ENCODE results near the gene ATP11A. TPM values are rescaled to one million over a fixed set of nuclear protein-coding genes. Genes with fewer than 3 reads are reported as not detected.

ATP11A gene
- total RNA-seq, 1 experiment from 2014 or later: 232 TPM

GRCh38 chr13:112655913-112656312, 33.9 kb upstream of the ATP11A start:
- peaks cover 6% of the 10 kb centered on the region for H3K4me1 Mint-ChIP-seq (ENCODE audit: low read depth, unreplicated experiment)
- ChIA-PET POLR2A (no interaction called here), CTCF (no interaction called here)
- H3K27me3 Mint-ChIP-seq (ENCODE audit: insufficient read depth, unreplicated experiment): no peaks in the 10 kb centered on the region
- no peaks in the 10 kb centered on the region; the same call in 1 of the 2 replicates for H3K9me3 ChIP-seq
- no peaks in the 10 kb centered on the region for H3K27me3 ChIP-seq (replicated peaks; ENCODE audit: control insufficient read depth, insufficient read depth, low read length)
- H3K36me3 Mint-ChIP-seq (ENCODE audit: insufficient read depth, unreplicated experiment): no peaks in the 10 kb centered on the region
- no peak overlapping the region for H3K27ac Mint-ChIP-seq (ENCODE audit: unreplicated experiment)
- no peak overlapping the region for H3K4me3 Mint-ChIP-seq (ENCODE audit: unreplicated experiment)
- intact Hi-C loops (cut with micrococcal nuclease; ENCODE audit: unreplicated experiment): no loop called here
- BruUV-seq (replicated peaks): no TSS peak
- peaks cover 5% of the 10 kb centered on the region; the same call in 1 of the 2 replicates for H3K4me1 ChIP-seq
- H3K9me3 Mint-ChIP-seq (ENCODE audit: unreplicated experiment): no peaks in the 10 kb centered on the region
- TF ChIP-seq CTCF (IDR thresholded peaks at IDR 0.05; ENCODE audit: insufficient read depth in 1 of 2, low read depth in 1 of 2, low read length in 1 of 2, severe bottlenecking in 1 of 2, unreplicated experiment in 1 of 2): no peak
- no peak overlapping the region for H3K4me3 ChIP-seq (ENCODE audit: low read depth, low read length)
- H3K36me3 ChIP-seq (ENCODE audit: control insufficient read depth, insufficient read depth, low read length): no peaks in the 10 kb centered on the region
- DNase-seq: no peak

GRCh38 chr13:112657850-112658445, 31.9 kb upstream of the ATP11A start:
- Histone ChIP-seq H3K27me3 (replicated peaks; ENCODE audit: control insufficient read depth, insufficient read depth, low read length) (no peaks in the 10 kb centered on the region), H3K4me3 (ENCODE audit: low read depth, low read length) (no peak overlapping the region), H3K4me1 (no peaks in the 10 kb centered on the region), H3K9me3 (no peaks in the 10 kb centered on the region; the same call in 1 of the 2 replicates), H3K36me3 (ENCODE audit: control insufficient read depth, insufficient read depth, low read length) (no peaks in the 10 kb centered on the region)
- peaks cover 4% of the 10 kb centered on the region for H3K4me1 Mint-ChIP-seq (ENCODE audit: low read depth, unreplicated experiment)
- H3K4me3 Mint-ChIP-seq (ENCODE audit: unreplicated experiment): no peak overlapping the region
- DNase-seq: no peak
- no peaks in the 10 kb centered on the region for H3K27me3 Mint-ChIP-seq (ENCODE audit: insufficient read depth, unreplicated experiment)
- no peak for TF ChIP-seq CTCF (IDR thresholded peaks at IDR 0.05; ENCODE audit: insufficient read depth in 1 of 2, low read depth in 1 of 2, low read length in 1 of 2, severe bottlenecking in 1 of 2, unreplicated experiment in 1 of 2)
- no TSS peak for BruUV-seq (replicated peaks)
- intact Hi-C loops (cut with micrococcal nuclease; ENCODE audit: unreplicated experiment): no loop called here
- CTCF ChIA-PET: no interaction called here
- H3K27ac Mint-ChIP-seq (ENCODE audit: unreplicated experiment): no peak overlapping the region
- POLR2A ChIA-PET: no interaction called here
- no peaks in the 10 kb centered on the region for H3K9me3 Mint-ChIP-seq (ENCODE audit: unreplicated experiment)
- H3K36me3 Mint-ChIP-seq (ENCODE audit: insufficient read depth, unreplicated experiment): no peaks in the 10 kb centered on the region

- intact Hi-C loops (cut with micrococcal nuclease; ENCODE audit: unreplicated experiment): no loop called here
- CTCF ChIA-PET: no interaction called here
- BruUV-seq (replicated peaks): no TSS peak
- POLR2A ChIA-PET: no interaction called here
- H3K36me3 Mint-ChIP-seq (ENCODE audit: insufficient read depth, unreplicated experiment): no peaks in the 10 kb centered on the region
- no peaks in the 10 kb centered on the region for H3K9me3 Mint-ChIP-seq (ENCODE audit: unreplicated experiment)
- no peak overlapping the region for H3K27ac Mint-ChIP-seq (ENCODE audit: unreplicated experiment)
- Histone ChIP-seq H3K36me3 (ENCODE audit: control insufficient read depth, insufficient read depth, low read length) (no peaks in the 10 kb centered on the region), H3K9me3 (no peaks in the 10 kb centered on the region; the same call in 1 of the 2 replicates), H3K4me3 (ENCODE audit: low read depth, low read length) (no peak overlapping the region), H3K4me1 (no peaks in the 10 kb centered on the region), H3K27me3 (replicated peaks; ENCODE audit: control insufficient read depth, insufficient read depth, low read length) (no peaks in the 10 kb centered on the region)
- H3K4me3 Mint-ChIP-seq (ENCODE audit: unreplicated experiment): no peak overlapping the region
- no peaks in the 10 kb centered on the region for H3K4me1 Mint-ChIP-seq (ENCODE audit: low read depth, unreplicated experiment)
- DNase-seq: no peak
- TF ChIP-seq CTCF (IDR thresholded peaks at IDR 0.05; ENCODE audit: insufficient read depth in 1 of 2, low read depth in 1 of 2, low read length in 1 of 2, severe bottlenecking in 1 of 2, unreplicated experiment in 1 of 2): no peak
- no peaks in the 10 kb centered on the region for H3K27me3 Mint-ChIP-seq (ENCODE audit: insufficient read depth, unreplicated experiment)
Observed at GRCh38 chr13:112658808-112659207, 31.0 kb upstream of the ATP11A start.

Data from Caco-2 (cell line).